ENCODE data around the gene IL1B. TPM values are rescaled to one million over a fixed set of nuclear protein-coding genes. Genes with fewer than 3 reads are reported as not detected.

Gene IL1B
- total and polyA plus RNA-seq, 4 donors = 0.25 to 3.1 (median 0.76) TPM

DNA sequence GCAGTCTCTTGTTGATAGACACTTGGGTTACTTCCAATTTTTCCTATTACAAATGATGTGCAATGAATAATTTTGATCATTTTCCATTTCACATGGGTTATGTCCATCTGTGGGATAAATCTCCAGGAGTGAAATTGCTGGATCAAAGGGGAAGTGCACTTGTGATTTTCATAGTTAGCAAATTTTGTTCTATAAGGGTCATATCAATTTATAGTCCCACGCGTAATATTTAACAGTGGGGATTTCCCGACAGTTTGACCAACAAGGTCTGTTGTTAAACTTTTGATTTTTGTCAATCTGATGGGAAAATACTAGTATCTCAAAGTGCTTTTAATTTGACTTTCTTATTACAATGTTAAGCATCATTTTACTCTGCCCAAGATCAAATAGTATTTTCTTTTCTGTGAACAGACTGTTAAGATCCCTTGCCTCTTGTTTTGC is 8.3 kb downstream of the IL1B start:
- Histone ChIP-seq H3K4me3 (ENCODE audit: low read depth in 1 of 3, low read length in 3 of 3) (no peak overlapping the region), H3K9me3 (ENCODE audit: control insufficient read depth in 4 of 4, low read length in 3 of 4) (no peaks in the 10 kb centered on the region), H3K4me1 (ENCODE audit: control insufficient read depth in 4 of 4, insufficient read depth in 4 of 4, low read length in 3 of 4) (peaks cover 4 to 16% (median 14%) of the 10 kb centered on the region in 4 donors), H3K36me3 (ENCODE audit: control insufficient read depth in 4 of 4, insufficient read depth in 3 of 4, low read depth in 1 of 4, low read length in 3 of 4) (no peaks in the 10 kb centered on the region), H3K9ac (ENCODE audit: low read depth in 1 of 2, low read length in 2 of 2) (no peak overlapping the region), H3K27ac (ENCODE audit: low read depth in 1 of 2, low read length in 2 of 2) (no peak overlapping the region), H3K27me3 (ENCODE audit: control insufficient read depth in 4 of 4, insufficient read depth in 4 of 4, low read length in 3 of 4) (no peaks in the 10 kb centered on the region)
- WGBS = 88% methylated on average over 3 of the region's 3 CpGs
- TF ChIP-seq, protein P1, sequence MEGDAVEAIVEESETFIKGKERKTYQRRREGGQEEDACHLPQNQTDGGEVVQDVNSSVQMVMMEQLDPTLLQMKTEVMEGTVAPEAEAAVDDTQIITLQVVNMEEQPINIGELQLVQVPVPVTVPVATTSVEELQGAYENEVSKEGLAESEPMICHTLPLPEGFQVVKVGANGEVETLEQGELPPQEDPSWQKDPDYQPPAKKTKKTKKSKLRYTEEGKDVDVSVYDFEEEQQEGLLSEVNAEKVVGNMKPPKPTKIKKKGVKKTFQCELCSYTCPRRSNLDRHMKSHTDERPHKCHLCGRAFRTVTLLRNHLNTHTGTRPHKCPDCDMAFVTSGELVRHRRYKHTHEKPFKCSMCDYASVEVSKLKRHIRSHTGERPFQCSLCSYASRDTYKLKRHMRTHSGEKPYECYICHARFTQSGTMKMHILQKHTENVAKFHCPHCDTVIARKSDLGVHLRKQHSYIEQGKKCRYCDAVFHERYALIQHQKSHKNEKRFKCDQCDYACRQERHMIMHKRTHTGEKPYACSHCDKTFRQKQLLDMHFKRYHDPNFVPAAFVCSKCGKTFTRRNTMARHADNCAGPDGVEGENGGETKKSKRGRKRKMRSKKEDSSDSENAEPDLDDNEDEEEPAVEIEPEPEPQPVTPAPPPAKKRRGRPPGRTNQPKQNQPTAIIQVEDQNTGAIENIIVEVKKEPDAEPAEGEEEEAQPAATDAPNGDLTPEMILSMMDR (IDR thresholded peaks at IDR 0.05; ENCODE audit: low read depth, low read length, missing input control) = no peak
- no peak for TF ChIP-seq RXRA (IDR thresholded peaks at IDR 0.05)
- TF ChIP-seq, protein P2, sequence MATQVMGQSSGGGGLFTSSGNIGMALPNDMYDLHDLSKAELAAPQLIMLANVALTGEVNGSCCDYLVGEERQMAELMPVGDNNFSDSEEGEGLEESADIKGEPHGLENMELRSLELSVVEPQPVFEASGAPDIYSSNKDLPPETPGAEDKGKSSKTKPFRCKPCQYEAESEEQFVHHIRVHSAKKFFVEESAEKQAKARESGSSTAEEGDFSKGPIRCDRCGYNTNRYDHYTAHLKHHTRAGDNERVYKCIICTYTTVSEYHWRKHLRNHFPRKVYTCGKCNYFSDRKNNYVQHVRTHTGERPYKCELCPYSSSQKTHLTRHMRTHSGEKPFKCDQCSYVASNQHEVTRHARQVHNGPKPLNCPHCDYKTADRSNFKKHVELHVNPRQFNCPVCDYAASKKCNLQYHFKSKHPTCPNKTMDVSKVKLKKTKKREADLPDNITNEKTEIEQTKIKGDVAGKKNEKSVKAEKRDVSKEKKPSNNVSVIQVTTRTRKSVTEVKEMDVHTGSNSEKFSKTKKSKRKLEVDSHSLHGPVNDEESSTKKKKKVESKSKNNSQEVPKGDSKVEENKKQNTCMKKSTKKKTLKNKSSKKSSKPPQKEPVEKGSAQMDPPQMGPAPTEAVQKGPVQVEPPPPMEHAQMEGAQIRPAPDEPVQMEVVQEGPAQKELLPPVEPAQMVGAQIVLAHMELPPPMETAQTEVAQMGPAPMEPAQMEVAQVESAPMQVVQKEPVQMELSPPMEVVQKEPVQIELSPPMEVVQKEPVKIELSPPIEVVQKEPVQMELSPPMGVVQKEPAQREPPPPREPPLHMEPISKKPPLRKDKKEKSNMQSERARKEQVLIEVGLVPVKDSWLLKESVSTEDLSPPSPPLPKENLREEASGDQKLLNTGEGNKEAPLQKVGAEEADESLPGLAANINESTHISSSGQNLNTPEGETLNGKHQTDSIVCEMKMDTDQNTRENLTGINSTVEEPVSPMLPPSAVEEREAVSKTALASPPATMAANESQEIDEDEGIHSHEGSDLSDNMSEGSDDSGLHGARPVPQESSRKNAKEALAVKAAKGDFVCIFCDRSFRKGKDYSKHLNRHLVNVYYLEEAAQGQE (IDR thresholded peaks at IDR 0.05) = no peak
- TF ChIP-seq FOXA2 (IDR thresholded peaks at IDR 0.05) = no peak
- no peak for TF ChIP-seq YY1 (IDR thresholded peaks at IDR 0.05)
- no peak for TF ChIP-seq HNF4G (IDR thresholded peaks at IDR 0.05)
- DNase-seq (ENCODE audit: low spot score) = no peak

DNA sequence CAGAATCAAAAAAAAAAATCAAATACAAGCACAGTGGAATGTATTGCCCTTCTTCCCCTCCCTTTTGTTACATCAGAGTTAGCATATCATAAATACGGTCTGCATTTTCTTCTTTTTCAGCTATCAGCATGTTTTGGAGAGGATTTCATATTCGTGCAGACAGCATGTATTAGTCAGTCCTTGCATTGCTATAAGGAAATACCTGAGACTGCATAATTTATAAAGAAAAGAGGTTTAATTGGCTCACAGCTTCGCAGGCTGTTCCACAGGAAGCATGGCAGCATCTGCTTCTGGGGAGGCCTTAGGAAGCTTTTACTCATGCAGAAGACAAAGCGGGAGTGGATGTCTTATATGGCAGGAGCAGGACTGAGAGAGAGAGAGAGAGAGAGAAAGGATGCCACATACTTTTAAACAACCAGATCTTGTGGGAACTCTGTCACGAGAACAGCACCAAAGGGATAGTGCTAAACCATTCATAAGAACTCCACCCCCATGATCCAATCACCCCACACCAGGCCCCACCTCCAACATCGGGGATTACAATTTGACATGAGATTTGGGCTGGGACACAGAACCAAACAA is 8.9 kb downstream of the IL1B start:
- no peak for TF ChIP-seq YY1 (IDR thresholded peaks at IDR 0.05)
- TF ChIP-seq RXRA (IDR thresholded peaks at IDR 0.05) = no peak
- TF ChIP-seq JUND (IDR thresholded peaks at IDR 0.05) = no peak
- no peak for TF ChIP-seq GABPA (IDR thresholded peaks at IDR 0.05 in 1 of 2, conservative IDR thresholded peaks at IDR 0.05 in 1 of 2)
- TF ChIP-seq, protein P3, sequence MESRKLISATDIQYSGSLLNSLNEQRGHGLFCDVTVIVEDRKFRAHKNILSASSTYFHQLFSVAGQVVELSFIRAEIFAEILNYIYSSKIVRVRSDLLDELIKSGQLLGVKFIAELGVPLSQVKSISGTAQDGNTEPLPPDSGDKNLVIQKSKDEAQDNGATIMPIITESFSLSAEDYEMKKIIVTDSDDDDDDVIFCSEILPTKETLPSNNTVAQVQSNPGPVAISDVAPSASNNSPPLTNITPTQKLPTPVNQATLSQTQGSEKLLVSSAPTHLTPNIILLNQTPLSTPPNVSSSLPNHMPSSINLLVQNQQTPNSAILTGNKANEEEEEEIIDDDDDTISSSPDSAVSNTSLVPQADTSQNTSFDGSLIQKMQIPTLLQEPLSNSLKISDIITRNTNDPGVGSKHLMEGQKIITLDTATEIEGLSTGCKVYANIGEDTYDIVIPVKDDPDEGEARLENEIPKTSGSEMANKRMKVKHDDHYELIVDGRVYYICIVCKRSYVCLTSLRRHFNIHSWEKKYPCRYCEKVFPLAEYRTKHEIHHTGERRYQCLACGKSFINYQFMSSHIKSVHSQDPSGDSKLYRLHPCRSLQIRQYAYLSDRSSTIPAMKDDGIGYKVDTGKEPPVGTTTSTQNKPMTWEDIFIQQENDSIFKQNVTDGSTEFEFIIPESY (IDR thresholded peaks at IDR 0.05) = no peak
- TF ChIP-seq, protein P4, sequence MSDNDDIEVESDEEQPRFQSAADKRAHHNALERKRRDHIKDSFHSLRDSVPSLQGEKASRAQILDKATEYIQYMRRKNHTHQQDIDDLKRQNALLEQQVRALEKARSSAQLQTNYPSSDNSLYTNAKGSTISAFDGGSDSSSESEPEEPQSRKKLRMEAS (IDR thresholded peaks at IDR 0.05) = no peak
- TF ChIP-seq, protein P2 (IDR thresholded peaks at IDR 0.05) = no peak
- no peak for TF ChIP-seq TAF1 (conservative IDR thresholded peaks at IDR 0.05)
- no peak for TF ChIP-seq FOXA2 (IDR thresholded peaks at IDR 0.05)
- TF ChIP-seq HNF4A (conservative IDR thresholded peaks at IDR 0.05) = no peak
- no peak for TF ChIP-seq EGR1 (IDR thresholded peaks at IDR 0.05; ENCODE audit: low read depth in 2 of 2)
- TF ChIP-seq HNF4G (IDR thresholded peaks at IDR 0.05) = no peak
- TF ChIP-seq RAD21 (IDR thresholded peaks at IDR 0.05) = no peak
- no peaks in the 10 kb centered on the region for H3K27me3 ChIP-seq (ENCODE audit: control insufficient read depth in 4 of 4, insufficient read depth in 4 of 4, low read length in 3 of 4)
- no peak overlapping the region for H3K27ac ChIP-seq (ENCODE audit: low read depth in 1 of 2, low read length in 2 of 2)
- no peaks in the 10 kb centered on the region for H3K9me3 ChIP-seq (ENCODE audit: control insufficient read depth in 4 of 4, low read length in 3 of 4)
- H3K4me1 ChIP-seq (ENCODE audit: control insufficient read depth in 4 of 4, insufficient read depth in 4 of 4, low read length in 3 of 4) = peaks cover 4 to 16% (median 14%) of the 10 kb centered on the region in 4 donors
- WGBS = 95% methylated on average over 6 of the region's 6 CpGs
- H3K9ac ChIP-seq (ENCODE audit: low read depth in 1 of 2, low read length in 2 of 2) = no peak overlapping the region
- no peak overlapping the region for H3K4me3 ChIP-seq (ENCODE audit: low read depth in 1 of 3, low read length in 3 of 3)
- no peaks in the 10 kb centered on the region for H3K36me3 ChIP-seq (ENCODE audit: control insufficient read depth in 4 of 4, insufficient read depth in 3 of 4, low read depth in 1 of 4, low read length in 3 of 4)
- DNase-seq (ENCODE audit: low spot score) = no peak
